H1 (cell line): ENCODE results near the gene FCMR.

Experiments used
- BACH1 ChIP-seq: IDR thresholded peaks from 2 replicates; pipeline ENCODE4 v1.6.1; 2012; ENCODE audit warnings: low read length, improper control_type of control experiment
- EGR1 ChIP-seq: IDR thresholded peaks from 2 replicates; pipeline ENCODE4 v1.6.1; 2011; ENCODE audit warnings: low read depth, low read length, borderline replicate concordance
- EP300 ChIP-seq, 2 experiments: IDR thresholded peaks; 1 replicate in 1 of 2; 2 replicates in 1 of 2; pipeline ENCODE4 v1.6.1; 2011 to 2012; ENCODE audit warnings: low read depth in 2 of 2, low read length in 2 of 2, mild to moderate bottlenecking in 2 of 2, borderline replicate concordance in 1 of 2, inconsistent platforms in 1 of 2, moderate library complexity in 1 of 2
- EZH2 ChIP-seq: fragments of 200-600 bp; sonication (generic); IDR thresholded peaks from 2 replicates; pipeline ENCODE4 v1.7.1; 2012; ENCODE audit warnings: low read depth, mild to moderate bottlenecking, moderate library complexity, low read length, inconsistent platforms; ENCODE audit not compliant: severe bottlenecking
- PHF8 ChIP-seq: fragments of 200-600 bp; sonication (generic); conservative IDR thresholded peaks from 2 replicates; pipeline ENCODE4 v1.7.1; 2012; ENCODE audit warnings: low read depth, mild to moderate bottlenecking, inconsistent platforms, low read length, moderate library complexity
- SP2 ChIP-seq: IDR thresholded peaks from 2 replicates; pipeline ENCODE4 v1.6.1; 2012; ENCODE audit warnings: mild to moderate bottlenecking, low read length, inconsistent platforms
- TF ChIP-seq, protein P1 (sequence below): IDR thresholded peaks from 2 replicates; pipeline ENCODE4 v1.6.1; 2012; ENCODE audit warnings: low read length, inconsistent platforms
- TF ChIP-seq, protein P2 (sequence below), 3 experiments: IDR thresholded peaks; 1 replicate in 2 of 3; 2 replicates in 1 of 3; pipeline versions ENCODE4 v1.5.1 to v1.6.1; 2011; ENCODE audit warnings: low read length in 3 of 3, mild to moderate bottlenecking in 3 of 3, inconsistent platforms in 2 of 3, low read depth in 1 of 3, moderate library complexity in 1 of 3; ENCODE audit not compliant: insufficient read depth in 1 of 3; ENCODE audit errors: control extremely low read depth in 1 of 3

DNA sequence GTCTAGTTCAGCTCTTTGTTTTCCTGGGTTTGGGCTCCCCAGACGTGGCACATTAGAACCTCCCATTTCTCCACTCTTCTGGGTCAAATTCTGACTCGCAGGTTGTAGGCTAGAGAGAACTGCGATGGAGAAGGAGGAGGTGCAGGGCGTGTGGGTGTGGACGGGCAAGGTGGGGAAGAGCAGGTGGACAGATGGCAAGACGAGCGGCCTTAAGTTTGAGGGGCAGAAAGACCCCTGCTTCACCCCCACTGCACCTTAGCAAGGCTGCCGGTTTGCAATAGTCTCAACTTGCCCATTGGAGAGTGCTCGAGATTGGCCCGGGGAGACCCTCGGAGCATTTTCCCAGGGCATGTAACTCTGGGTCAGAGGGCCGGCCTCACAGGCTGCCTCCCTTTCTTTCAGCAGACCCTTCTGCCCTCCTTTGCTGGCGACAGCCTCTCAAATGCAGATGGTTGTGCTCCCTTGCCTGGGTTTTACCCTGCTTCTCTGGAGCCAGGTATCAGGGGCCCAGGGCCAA, 22.8 kb downstream of the FCMR start:
- TF ChIP-seq EGR1, result no peak
- no peak for TF ChIP-seq BACH1
- TF ChIP-seq, protein P1, sequence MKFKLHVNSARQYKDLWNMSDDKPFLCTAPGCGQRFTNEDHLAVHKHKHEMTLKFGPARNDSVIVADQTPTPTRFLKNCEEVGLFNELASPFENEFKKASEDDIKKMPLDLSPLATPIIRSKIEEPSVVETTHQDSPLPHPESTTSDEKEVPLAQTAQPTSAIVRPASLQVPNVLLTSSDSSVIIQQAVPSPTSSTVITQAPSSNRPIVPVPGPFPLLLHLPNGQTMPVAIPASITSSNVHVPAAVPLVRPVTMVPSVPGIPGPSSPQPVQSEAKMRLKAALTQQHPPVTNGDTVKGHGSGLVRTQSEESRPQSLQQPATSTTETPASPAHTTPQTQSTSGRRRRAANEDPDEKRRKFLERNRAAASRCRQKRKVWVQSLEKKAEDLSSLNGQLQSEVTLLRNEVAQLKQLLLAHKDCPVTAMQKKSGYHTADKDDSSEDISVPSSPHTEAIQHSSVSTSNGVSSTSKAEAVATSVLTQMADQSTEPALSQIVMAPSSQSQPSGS, result no peak
- TF ChIP-seq, protein P2, sequence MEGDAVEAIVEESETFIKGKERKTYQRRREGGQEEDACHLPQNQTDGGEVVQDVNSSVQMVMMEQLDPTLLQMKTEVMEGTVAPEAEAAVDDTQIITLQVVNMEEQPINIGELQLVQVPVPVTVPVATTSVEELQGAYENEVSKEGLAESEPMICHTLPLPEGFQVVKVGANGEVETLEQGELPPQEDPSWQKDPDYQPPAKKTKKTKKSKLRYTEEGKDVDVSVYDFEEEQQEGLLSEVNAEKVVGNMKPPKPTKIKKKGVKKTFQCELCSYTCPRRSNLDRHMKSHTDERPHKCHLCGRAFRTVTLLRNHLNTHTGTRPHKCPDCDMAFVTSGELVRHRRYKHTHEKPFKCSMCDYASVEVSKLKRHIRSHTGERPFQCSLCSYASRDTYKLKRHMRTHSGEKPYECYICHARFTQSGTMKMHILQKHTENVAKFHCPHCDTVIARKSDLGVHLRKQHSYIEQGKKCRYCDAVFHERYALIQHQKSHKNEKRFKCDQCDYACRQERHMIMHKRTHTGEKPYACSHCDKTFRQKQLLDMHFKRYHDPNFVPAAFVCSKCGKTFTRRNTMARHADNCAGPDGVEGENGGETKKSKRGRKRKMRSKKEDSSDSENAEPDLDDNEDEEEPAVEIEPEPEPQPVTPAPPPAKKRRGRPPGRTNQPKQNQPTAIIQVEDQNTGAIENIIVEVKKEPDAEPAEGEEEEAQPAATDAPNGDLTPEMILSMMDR (IDR thresholded peaks at IDR 0.05; ENCODE audit: control extremely low read depth in 1 of 3, insufficient read depth in 1 of 3, low read depth in 1 of 3, low read length in 3 of 3), result no peak
- TF ChIP-seq PHF8, result no peak
- TF ChIP-seq EP300 (IDR thresholded peaks at IDR 0.05; ENCODE audit: borderline replicate concordance in 1 of 2, low read depth in 2 of 2, low read length in 2 of 2), result no peak
- no peak for TF ChIP-seq SP2
- no peak for TF ChIP-seq EZH2
